ENCODE data around the gene SLC9B2. TPM values are rescaled to one million over a fixed set of nuclear protein-coding genes. Genes with fewer than 3 reads are reported as not detected.

Gene SLC9B2
- total RNA-seq, 1 experiment from 2014 or later = 4.6 TPM

- Mint-ChIP-seq H3K4me3 (no peak overlapping the region), H3K27me3 (ENCODE audit: low read depth) (no peaks in the 10 kb centered on the region), H3K9me3 (no peaks in the 10 kb centered on the region), H3K4me1 (no peaks in the 10 kb centered on the region), H3K27ac (no peak overlapping the region), H3K36me3 (peaks cover 21% of the 10 kb centered on the region)
- CTCF ChIA-PET = no interaction called here
- POLR2A ChIA-PET = no interaction called here
- DNase-seq (ENCODE audit: low spot score) (no peak), ATAC-seq (no peak)
- no peak for TF ChIP-seq ATF2 (CRISPR knock-in tag; IDR thresholded peaks at IDR 0.05; ENCODE audit: borderline replicate concordance, low read depth)
- no peak for TF ChIP-seq ERG (CRISPR knock-in tag; IDR thresholded peaks at IDR 0.05)
- TF ChIP-seq NFYB (CRISPR knock-in tag; conservative IDR thresholded peaks at IDR 0.05; ENCODE audit: low read depth) = no peak
- TF ChIP-seq ZNF423 (CRISPR knock-in tag; IDR thresholded peaks at IDR 0.05) = no peak
- TF ChIP-seq GABPB1 (CRISPR knock-in tag; IDR thresholded peaks at IDR 0.05) = no peak
These were observed 10.0 kb upstream of the SLC9B2 start for GRCh38 chr4:103086551-103086950.

DNA sequence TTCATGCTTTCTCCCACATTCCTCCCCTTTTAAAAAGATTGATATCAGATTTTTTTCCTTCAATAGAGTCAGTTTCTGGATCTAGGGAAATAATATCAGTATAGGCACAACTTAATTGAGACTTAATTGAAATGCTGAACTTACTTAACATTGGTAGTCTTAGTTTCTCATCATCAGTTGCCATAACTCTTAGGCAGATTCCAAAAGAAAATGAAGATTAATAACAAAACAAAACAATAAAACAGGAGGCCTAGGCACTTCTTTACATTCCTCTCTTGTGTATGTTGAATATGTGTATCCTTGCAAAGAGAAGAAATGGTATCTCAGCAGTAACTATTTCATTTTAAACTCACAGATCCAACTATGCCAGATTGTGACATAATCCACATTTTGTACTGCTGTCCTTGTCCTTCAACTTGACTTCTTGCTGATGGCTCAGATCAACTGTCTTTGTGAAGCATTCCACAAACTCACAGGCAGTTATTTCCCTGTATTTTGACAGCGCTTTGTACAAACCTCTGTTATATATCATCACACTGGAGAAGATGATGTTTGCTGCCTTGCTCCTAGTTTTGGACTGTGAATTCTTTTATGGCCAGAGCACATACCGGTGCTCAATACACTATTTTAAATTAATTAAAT, 9.1 kb upstream of the SLC9B2 start:
- H3K27ac Mint-ChIP-seq = no peak overlapping the region
- CTCF ChIA-PET = no interaction called here
- TF ChIP-seq GTF2I (CRISPR knock-in tag; conservative IDR thresholded peaks at IDR 0.05) = no peak
- no peaks in the 10 kb centered on the region for H3K27me3 Mint-ChIP-seq (ENCODE audit: low read depth)
- no peak overlapping the region for H3K4me3 Mint-ChIP-seq
- POLR2A ChIA-PET = no interaction called here
- no peaks in the 10 kb centered on the region for H3K9me3 Mint-ChIP-seq
- DNase-seq (ENCODE audit: low spot score) = no peak
- no peak for ATAC-seq
- H3K4me1 Mint-ChIP-seq = no peaks in the 10 kb centered on the region
- peaks cover 24% of the 10 kb centered on the region for H3K36me3 Mint-ChIP-seq

GRCh38 chr4:103079621-103080020, 3.1 kb upstream of the SLC9B2 start:
- Mint-ChIP-seq H3K27me3 (ENCODE audit: low read depth) (peaks cover 31% of the 10 kb centered on the region), H3K27ac (no peak overlapping the region), H3K4me3 (no peak overlapping the region), H3K36me3 (peaks cover 4% of the 10 kb centered on the region), H3K9me3 (no peaks in the 10 kb centered on the region), H3K4me1 (peaks cover 12% of the 10 kb centered on the region)
- DNase-seq (ENCODE audit: low spot score) = no peak
- ChIA-PET POLR2A (no interaction called here), CTCF (interaction anchor here (1.3 kb wide), 1 partner anchor 12 kb away, joined by 4 read pairs; no protein-coding TSS in a partner anchor)
- no peak for ATAC-seq
- no peak for TF ChIP-seq ZNF317 (CRISPR knock-in tag; IDR thresholded peaks at IDR 0.05; ENCODE audit: borderline replicate concordance, low read depth)
- TF ChIP-seq ZNF219 (CRISPR knock-in tag; IDR thresholded peaks at IDR 0.05; ENCODE audit: borderline replicate concordance) = no peak
- TF ChIP-seq ZNF263 (CRISPR knock-in tag; IDR thresholded peaks at IDR 0.05; ENCODE audit: low read depth) = no peak
- TF ChIP-seq, protein P1, sequence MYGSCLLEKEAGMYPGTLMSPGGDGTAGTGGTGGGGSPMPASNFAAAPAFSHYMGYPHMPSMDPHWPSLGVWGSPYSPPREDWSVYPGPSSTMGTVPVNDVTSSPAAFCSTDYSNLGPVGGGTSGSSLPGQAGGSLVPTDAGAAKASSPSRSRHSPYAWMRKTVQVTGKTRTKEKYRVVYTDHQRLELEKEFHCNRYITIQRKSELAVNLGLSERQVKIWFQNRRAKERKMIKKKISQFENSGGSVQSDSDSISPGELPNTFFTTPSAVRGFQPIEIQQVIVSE (CRISPR knock-in tag; IDR thresholded peaks at IDR 0.05; ENCODE audit: borderline replicate concordance) = no peak
- TF ChIP-seq ZBTB43 (CRISPR knock-in tag; IDR thresholded peaks at IDR 0.05) = no peak
- TF ChIP-seq ELF4 (CRISPR knock-in tag; IDR thresholded peaks at IDR 0.05; ENCODE audit: low read depth) = no peak
- TF ChIP-seq NFE2L1 (CRISPR knock-in tag; IDR thresholded peaks at IDR 0.05) = no peak
- no peak for TF ChIP-seq ZNF671 (CRISPR knock-in tag; IDR thresholded peaks at IDR 0.05)
- TF ChIP-seq ATF3 (CRISPR knock-in tag; conservative IDR thresholded peaks at IDR 0.05) = no peak
- TF ChIP-seq, protein P2, sequence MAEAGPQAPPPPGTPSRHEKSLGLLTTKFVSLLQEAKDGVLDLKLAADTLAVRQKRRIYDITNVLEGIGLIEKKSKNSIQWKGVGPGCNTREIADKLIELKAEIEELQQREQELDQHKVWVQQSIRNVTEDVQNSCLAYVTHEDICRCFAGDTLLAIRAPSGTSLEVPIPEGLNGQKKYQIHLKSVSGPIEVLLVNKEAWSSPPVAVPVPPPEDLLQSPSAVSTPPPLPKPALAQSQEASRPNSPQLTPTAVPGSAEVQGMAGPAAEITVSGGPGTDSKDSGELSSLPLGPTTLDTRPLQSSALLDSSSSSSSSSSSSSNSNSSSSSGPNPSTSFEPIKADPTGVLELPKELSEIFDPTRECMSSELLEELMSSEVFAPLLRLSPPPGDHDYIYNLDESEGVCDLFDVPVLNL (CRISPR knock-in tag; IDR thresholded peaks at IDR 0.05; ENCODE audit: borderline replicate concordance, low read depth) = no peak
- no peak for TF ChIP-seq SMAD4 (CRISPR knock-in tag; IDR thresholded peaks at IDR 0.05)
- no peak for TF ChIP-seq ZSCAN18 (CRISPR knock-in tag; IDR thresholded peaks at IDR 0.05)
- no peak for TF ChIP-seq ZNF532 (CRISPR knock-in tag; IDR thresholded peaks at IDR 0.05; ENCODE audit: borderline replicate concordance)
- no peak for TF ChIP-seq GRHL2 (CRISPR knock-in tag; IDR thresholded peaks at IDR 0.05; ENCODE audit: insufficient replicate concordance, severe bottlenecking)

Measured in WTC11 (cell line).